Measurements from ENCODE around the gene MTHFD1L.
"Not testable (repeated sequence)": the region's sequence is repeated elsewhere in the genome, so short reads cannot be mapped to it uniquely, and the experiment has no call there.

The MTHFD1L gene

GRCh38 chr6:151021896-151022295 is 156.4 kb downstream of the MTHFD1L start:
- DNase-seq = no peak

- no peak for DNase-seq
These were observed 157.0 kb downstream of the MTHFD1L start for GRCh38 chr6:151022492-151022891.

GRCh38 chr6:151023342-151023741 is 157.8 kb downstream of the MTHFD1L start:
- no peak for DNase-seq

GRCh38 chr6:151024597-151024996 is 159.1 kb downstream of the MTHFD1L start:
- DNase-seq = no peak

GRCh38 chr6:151025076-151025475 is 159.6 kb downstream of the MTHFD1L start:
- DNase-seq = no peak

GRCh38 chr6:151026041-151026663 is 160.7 kb downstream of the MTHFD1L start:
- no peak for DNase-seq

- DNase-seq = no peak
These were observed 161.8 kb downstream of the MTHFD1L start for GRCh38 chr6:151027295-151027747.

GRCh38 chr6:151027936-151028838 is 162.7 kb downstream of the MTHFD1L start:
- DNase-seq = no peak

- no peak for DNase-seq
These were observed 164.5 kb downstream of the MTHFD1L start for GRCh38 chr6:151029970-151030369.

GRCh38 chr6:151032034-151032433 is 166.5 kb downstream of the MTHFD1L start:
- no peak for DNase-seq

GRCh38 chr6:151034825-151035781 is 169.6 kb downstream of the MTHFD1L start:
- no peak for DNase-seq

- not testable (repeated sequence) for DNase-seq
These were observed 170.8 kb downstream of the MTHFD1L start for GRCh38 chr6:151036211-151036721.

GRCh38 chr6:151036869-151037680 is 171.6 kb downstream of the MTHFD1L start:
- no peak for DNase-seq

- DNase-seq = no peak
These were observed 173.1 kb downstream of the MTHFD1L start for GRCh38 chr6:151038616-151039015.

- not testable (repeated sequence) for DNase-seq
These were observed 175.5 kb downstream of the MTHFD1L start for GRCh38 chr6:151040888-151041521.

GRCh38 chr6:151041686-151042085 is 176.2 kb downstream of the MTHFD1L start:
- no peak for DNase-seq

- not testable (repeated sequence) for DNase-seq
These were observed 177.4 kb downstream of the MTHFD1L start for GRCh38 chr6:151042911-151043330.

- DNase-seq = no peak
These were observed 178.4 kb downstream of the MTHFD1L start for GRCh38 chr6:151043944-151044343.

- DNase-seq = peak; percentile 70
These were observed 179.3 kb downstream of the MTHFD1L start for GRCh38 chr6:151044465-151045441.

All from NCI-H2081 treated with DMSO at 0.1 percent for 48 hours (cell line).